GM21723 (cell line): Measurements from ENCODE around the gene CDX4.
"Not testable (repeated sequence)": the region's sequence is repeated elsewhere in the genome, so short reads cannot be mapped to it uniquely, and the experiment has no call there.

Source experiments
- ATAC-seq: cut with Tn5 transposase; IDR thresholded peaks from one replicate; pipeline ENCODE4 v1.9.1; 2021; ENCODE audit warnings: mild to moderate bottlenecking, moderate library complexity; ENCODE audit not compliant: unreplicated experiment

Gene CDX4

GRCh38 chrX:73446831-73447230 is at the start of gene CDX4:
Gene CDX4 (plus strand): TSS chrX:73447053. CDS start chrX:73447254, 201 bp downstream.
- ATAC-seq: no peak

- no peak for ATAC-seq
These were observed 48.5 kb upstream of the CDX4 start for GRCh38 chrX:73398185-73398914.

GRCh38 chrX:73400136-73400748 is 46.6 kb upstream of the CDX4 start:
- ATAC-seq: no peak

- no peak for ATAC-seq
These were observed 45.1 kb upstream of the CDX4 start for GRCh38 chrX:73401591-73402266.

- no peak for ATAC-seq
These were observed 33.9 kb upstream of the CDX4 start for GRCh38 chrX:73412930-73413329.

- ATAC-seq: no peak
These were observed 500 bp downstream of the CDX4 start for GRCh38 chrX:73447311-73447794.

GRCh38 chrX:73448379-73448778 is 1.5 kb downstream of the CDX4 start:
- ATAC-seq: no peak

- ATAC-seq: no peak
These were observed 8.3 kb downstream of the CDX4 start for GRCh38 chrX:73455171-73455570.

GRCh38 chrX:73457306-73457705 is 10.5 kb downstream of the CDX4 start:
- ATAC-seq: no peak

GRCh38 chrX:73468376-73468775 is 21.5 kb downstream of the CDX4 start:
- no peak for ATAC-seq

- no peak for ATAC-seq
These were observed 32.1 kb downstream of the CDX4 start for GRCh38 chrX:73478961-73479360.

- ATAC-seq: no peak
These were observed 34.7 kb downstream of the CDX4 start for GRCh38 chrX:73481521-73481920.

GRCh38 chrX:73490661-73491060 is 43.8 kb downstream of the CDX4 start:
- no peak for ATAC-seq

- ATAC-seq: not testable (repeated sequence)
These were observed 45.3 kb downstream of the CDX4 start for GRCh38 chrX:73492178-73492577.
